Common myeloid progenitor, CD34-positive (primary cell): ENCODE measurements around the gene CRYGB.

Experiments used
- CTCF ChIA-PET: fragments of 350-600 bp; sonication (Branson Sonifier 250); formaldehyde crosslinking; loops from one replicate; lab custom pipeline; 2021; ENCODE audit warnings: antibody characterized with exemption; lab: Charles Lee
- POLR2A ChIA-PET: fragments of 350-600 bp; sonication (Branson Sonifier 250); formaldehyde crosslinking; loops from one replicate; lab custom pipeline; 2021; ENCODE audit warnings: antibody characterized with exemption; lab: Charles Lee
- DNase-seq, 3 donors: peaks; one replicate each; pipeline versions ENCODE4 v3.0.0 to v3.0.0-alpha.2; 2013
- H3K27ac ChIP-seq, 2 experiments: 1 replicate in 1 of 2; 2 replicates in 1 of 2; pipeline ENCODE4 v1.7.0; 2013; ENCODE audit warnings: inconsistent platforms in 2 of 2, low read length in 2 of 2, mild to moderate bottlenecking in 2 of 2, low read depth in 1 of 2, moderate library complexity in 1 of 2; ENCODE audit not compliant: severe bottlenecking in 2 of 2, insufficient read depth in 1 of 2, poor library complexity in 1 of 2
- H3K27me3 ChIP-seq, 5 experiments: replicated peaks in 2 of 5; 1 replicate in 3 of 5; 2 replicates in 2 of 5; pipeline versions ENCODE4 v1.6.1 to v1.7.0; 2013; ENCODE audit warnings: low read length in 4 of 5, mild to moderate bottlenecking in 2 of 5, moderate library complexity in 2 of 5, inconsistent platforms in 1 of 5; ENCODE audit not compliant: insufficient read depth in 5 of 5, control insufficient read depth in 4 of 5
- H3K36me3 ChIP-seq, 4 experiments: 1 replicate in 2 of 4; 2 replicates in 2 of 4; pipeline versions ENCODE4 v1.6.1 to v1.7.0; 2013; ENCODE audit warnings: low read length in 3 of 4, control low read depth in 1 of 4, mild to moderate bottlenecking in 1 of 4; ENCODE audit not compliant: control insufficient read depth in 4 of 4, insufficient read depth in 4 of 4
- H3K4me1 ChIP-seq, 4 experiments: 1 replicate in 3 of 4; 2 replicates in 1 of 4; pipeline versions ENCODE4 v1.6.1 to v1.7.1; 2013; ENCODE audit warnings: low read length in 3 of 4, mild to moderate bottlenecking in 3 of 4, control low read depth in 1 of 4, inconsistent platforms in 1 of 4, moderate library complexity in 1 of 4; ENCODE audit not compliant: control insufficient read depth in 4 of 4, insufficient read depth in 4 of 4; ENCODE audit errors: control extremely low read depth in 1 of 4
- H3K4me3 ChIP-seq, 7 experiments: 1 replicate in 4 of 7; 2 replicates in 3 of 7; pipeline versions ENCODE4 v1.5.1 to v1.7.0; 2013; ENCODE audit warnings: mild to moderate bottlenecking in 7 of 7, low read length in 6 of 7, moderate library complexity in 6 of 7, inconsistent platforms in 2 of 7, low read depth in 2 of 7, control low read depth in 1 of 7; ENCODE audit not compliant: insufficient read depth in 4 of 7, control insufficient read depth in 1 of 7; ENCODE audit errors: extremely low read depth in 1 of 7
- H3K9me3 ChIP-seq, 5 experiments: 1 replicate in 4 of 5; 2 replicates in 1 of 5; pipeline versions ENCODE4 v1.6.1 to v1.7.1; 2013; ENCODE audit warnings: low read length in 4 of 5, mild to moderate bottlenecking in 2 of 5, inconsistent platforms in 1 of 5, low read depth in 1 of 5, moderate library complexity in 1 of 5; ENCODE audit not compliant: control insufficient read depth in 4 of 5, insufficient read depth in 2 of 5; ENCODE audit errors: control extremely low read depth in 1 of 5
- WGBS: methylation state at CpG from one replicate; pipeline ENCODE4 v1.1.5; 2013; ENCODE audit not compliant: insufficient coverage; 5-methylcytosine and 5-hydroxymethylcytosine counted together

The CRYGB gene

GRCh38 chr2:208096080-208096479, 49.9 kb downstream of the CRYGB start:
- H3K27ac ChIP-seq, result no peak overlapping the region
- no peaks in the 10 kb centered on the region for H3K36me3 ChIP-seq
- ChIA-PET CTCF (interaction anchor here (1.0 kb wide), 1 partner anchor 10 kb away, joined by 3 read pairs; no protein-coding TSS in a partner anchor), POLR2A (no interaction called here)
- peaks cover 5 to 23% (median 11%) of the 10 kb centered on the region in 4 experiments for H3K4me1 ChIP-seq
- no peaks in the 10 kb centered on the region for H3K27me3 ChIP-seq
- no peak overlapping the region for H3K4me3 ChIP-seq
- no peaks in the 10 kb centered on the region for H3K9me3 ChIP-seq
- WGBS, result 60% methylated on average over 3 of the region's 3 CpGs
- no peak for DNase-seq

GRCh38 chr2:208093128-208093527, 52.8 kb downstream of the CRYGB start:
- no peak overlapping the region for H3K27ac ChIP-seq
- DNase-seq, result peak in 1 of 3 donors; percentile 12
- peaks cover 0 to 9% (median 2%) of the 10 kb centered on the region in 4 experiments for H3K4me1 ChIP-seq
- ChIA-PET CTCF (interaction anchor here (0.8 to 1.4 kb wide), 2 partner anchors 9 to 17 kb away, joined by 3 read pairs; no protein-coding TSS in a partner anchor), POLR2A (no interaction called here)
- H3K4me3 ChIP-seq, result no peak overlapping the region
- peaks cover 0 to 7% (median 3%) of the 10 kb centered on the region in 5 experiments for H3K9me3 ChIP-seq
- H3K36me3 ChIP-seq, result no peaks in the 10 kb centered on the region
- no peaks in the 10 kb centered on the region for H3K27me3 ChIP-seq
